SU-DHL-6 (cell line): Measurements from ENCODE around the gene ADAMTS4.

Experiments
- EZH2phosphoT487 ChIP-seq: fragments of 200-600 bp; sonication (generic), shearing (Covaris generic); conservative IDR thresholded peaks from 2 replicates; pipeline ENCODE4 v1.6.1; 2018; ENCODE audit warnings: mild to moderate bottlenecking, antibody characterized with exemption, low read length, moderate library complexity, mixed read lengths
- TF ChIP-seq, protein P1 (sequence below): fragments of 200-600 bp; sonication (generic); IDR thresholded peaks from one replicate; pipeline ENCODE4 v1.5.1; 2017; ENCODE audit warnings: antibody characterized with exemption, mild to moderate bottlenecking, low read length, moderate library complexity; ENCODE audit not compliant: insufficient read depth, poor library complexity, severe bottlenecking

DNA sequence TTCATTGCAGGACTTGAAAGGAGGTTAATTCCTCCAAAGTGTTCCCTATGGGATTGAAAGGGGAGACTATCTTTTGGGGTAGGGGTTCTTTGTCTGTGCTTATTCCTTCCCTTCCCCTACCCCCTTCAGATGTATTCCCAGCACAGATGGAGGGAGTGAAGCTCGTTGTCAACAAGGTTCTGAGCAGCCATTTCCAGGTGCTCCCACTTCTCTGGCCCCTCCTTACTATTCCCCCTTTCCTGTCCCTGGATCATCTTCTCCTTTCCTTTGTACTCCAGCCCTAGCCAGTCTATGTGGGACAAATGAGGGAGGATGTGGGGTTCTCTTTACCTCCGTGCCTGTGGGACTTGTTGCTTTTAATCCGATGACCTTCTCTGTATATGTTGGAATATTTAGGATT is 27.9 kb upstream of the ADAMTS4 start:
- TF ChIP-seq, protein P1, sequence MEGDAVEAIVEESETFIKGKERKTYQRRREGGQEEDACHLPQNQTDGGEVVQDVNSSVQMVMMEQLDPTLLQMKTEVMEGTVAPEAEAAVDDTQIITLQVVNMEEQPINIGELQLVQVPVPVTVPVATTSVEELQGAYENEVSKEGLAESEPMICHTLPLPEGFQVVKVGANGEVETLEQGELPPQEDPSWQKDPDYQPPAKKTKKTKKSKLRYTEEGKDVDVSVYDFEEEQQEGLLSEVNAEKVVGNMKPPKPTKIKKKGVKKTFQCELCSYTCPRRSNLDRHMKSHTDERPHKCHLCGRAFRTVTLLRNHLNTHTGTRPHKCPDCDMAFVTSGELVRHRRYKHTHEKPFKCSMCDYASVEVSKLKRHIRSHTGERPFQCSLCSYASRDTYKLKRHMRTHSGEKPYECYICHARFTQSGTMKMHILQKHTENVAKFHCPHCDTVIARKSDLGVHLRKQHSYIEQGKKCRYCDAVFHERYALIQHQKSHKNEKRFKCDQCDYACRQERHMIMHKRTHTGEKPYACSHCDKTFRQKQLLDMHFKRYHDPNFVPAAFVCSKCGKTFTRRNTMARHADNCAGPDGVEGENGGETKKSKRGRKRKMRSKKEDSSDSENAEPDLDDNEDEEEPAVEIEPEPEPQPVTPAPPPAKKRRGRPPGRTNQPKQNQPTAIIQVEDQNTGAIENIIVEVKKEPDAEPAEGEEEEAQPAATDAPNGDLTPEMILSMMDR: no peak
- TF ChIP-seq EZH2phosphoT487: no peak
